GM21619 (cell line): ENCODE measurements around the gene FHAD1.
"Not testable (repeated sequence)": the region's sequence is repeated elsewhere in the genome, so short reads cannot be mapped to it uniquely, and the experiment has no call there.

Experiments
- ATAC-seq: cut with Tn5 transposase; IDR thresholded peaks from one replicate; pipeline ENCODE4 v1.9.1; 2021; ENCODE audit not compliant: unreplicated experiment

Gene FHAD1

DNA sequence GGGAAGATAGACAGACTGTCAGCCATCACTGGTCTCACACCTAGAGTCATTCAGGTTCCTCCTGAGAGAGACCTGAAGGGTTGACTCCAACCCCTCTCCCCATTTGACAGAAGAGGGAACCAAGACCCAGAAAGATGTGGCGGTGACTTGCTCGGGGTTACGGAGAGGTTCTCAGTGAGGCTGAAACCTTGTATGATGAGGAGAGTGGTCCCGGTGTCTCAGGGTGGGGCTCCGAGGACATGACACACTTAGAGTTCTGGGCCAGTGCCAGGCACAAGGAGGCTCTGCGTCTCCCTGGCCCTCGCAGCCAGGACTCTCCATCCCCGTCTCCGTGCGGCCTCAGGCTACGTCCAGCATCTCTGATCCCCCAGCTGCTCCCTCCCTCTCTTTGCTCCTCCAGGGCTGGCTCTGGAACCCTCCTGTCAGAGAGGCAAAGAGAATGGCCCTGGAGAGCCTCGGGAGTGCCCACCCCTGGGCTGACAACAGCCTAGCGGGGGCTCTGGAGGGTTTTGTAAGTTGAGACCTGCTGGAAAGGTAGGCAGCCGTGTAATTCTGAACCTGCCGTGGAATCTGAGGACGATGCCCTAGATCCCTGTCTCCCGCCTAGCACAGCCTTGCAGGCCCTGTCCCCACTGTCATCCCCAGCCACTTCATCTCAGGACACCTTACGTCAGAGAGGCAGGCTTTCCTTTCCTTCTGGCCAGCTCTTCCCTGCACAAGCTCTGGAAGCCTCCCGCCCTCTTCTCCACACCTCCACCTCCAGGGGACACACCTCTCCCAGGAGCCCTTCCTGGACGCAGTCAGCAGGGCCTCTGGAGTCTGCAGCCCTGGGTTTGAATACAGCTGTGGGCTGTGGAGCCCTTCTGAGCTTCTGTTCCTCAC lies 166.8 kb downstream of the FHAD1 start:
- no peak for ATAC-seq

DNA sequence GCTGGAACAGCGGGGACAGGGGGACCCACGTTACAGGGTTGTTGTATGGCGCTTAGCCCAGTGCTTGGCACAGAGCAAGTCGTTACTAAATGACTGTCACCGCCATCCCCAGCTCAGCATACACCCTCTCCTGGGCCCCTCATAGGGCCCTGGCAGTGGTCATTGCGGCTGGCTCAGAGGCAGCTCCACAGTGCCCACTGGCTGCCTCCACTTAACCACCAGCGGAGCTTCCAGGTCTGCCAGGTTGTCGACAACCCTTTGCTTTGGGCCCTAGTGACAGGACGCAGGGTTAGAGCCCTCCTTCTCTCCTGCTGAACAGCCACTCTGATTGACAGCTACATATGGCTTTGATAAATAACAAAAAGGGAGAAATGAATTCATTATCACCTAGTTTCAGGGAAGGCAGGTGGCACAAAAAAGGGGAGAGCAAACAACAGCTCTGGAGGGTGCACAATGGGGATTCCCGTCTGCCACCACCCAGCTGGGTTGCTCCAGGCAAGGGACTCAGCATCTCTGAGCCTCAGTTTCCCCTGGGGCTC lies 167.5 kb downstream of the FHAD1 start:
- no peak for ATAC-seq

DNA sequence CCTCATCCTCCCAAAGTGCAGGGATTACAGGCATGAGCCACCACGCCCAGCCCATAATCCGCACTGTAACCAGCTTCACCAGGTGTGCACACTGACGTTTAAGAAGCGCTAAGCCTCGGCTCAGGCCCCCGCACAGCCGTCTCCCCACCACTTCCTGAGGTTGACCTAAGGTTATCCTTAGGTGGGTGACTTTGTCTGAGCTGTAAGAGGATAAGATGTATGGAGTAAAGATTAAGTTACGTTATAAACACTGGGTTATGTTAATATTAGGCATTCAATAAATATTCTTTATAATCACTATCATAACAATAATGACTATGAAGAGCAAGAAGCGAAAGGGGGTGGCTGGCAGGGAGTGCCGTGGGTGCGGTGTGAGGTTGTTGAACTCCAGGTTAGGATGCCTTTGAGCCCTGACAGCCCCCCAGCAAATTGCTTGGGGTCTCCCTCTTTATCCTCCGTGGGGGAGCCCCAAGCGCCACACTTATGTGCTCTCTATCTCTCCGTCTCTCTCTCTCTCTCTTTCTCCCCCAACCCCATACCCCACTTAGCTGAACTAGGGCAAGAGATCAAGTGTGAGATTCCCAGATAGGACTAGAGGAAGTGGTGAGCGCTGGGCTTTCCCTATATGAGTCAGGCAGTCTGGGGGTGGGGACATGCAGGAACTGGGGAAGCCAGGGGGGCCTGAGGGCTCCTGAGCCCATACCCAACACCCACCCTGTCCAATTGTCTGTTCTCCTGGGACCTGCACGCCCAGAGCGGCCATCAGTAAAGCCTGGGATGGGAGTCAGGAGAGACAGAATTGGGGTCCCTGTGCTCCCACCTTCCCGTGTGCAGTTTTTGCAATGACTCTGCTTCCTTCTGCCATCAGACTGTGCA lies 170.3 kb downstream of the FHAD1 start:
- peak; percentile 42 for ATAC-seq

DNA sequence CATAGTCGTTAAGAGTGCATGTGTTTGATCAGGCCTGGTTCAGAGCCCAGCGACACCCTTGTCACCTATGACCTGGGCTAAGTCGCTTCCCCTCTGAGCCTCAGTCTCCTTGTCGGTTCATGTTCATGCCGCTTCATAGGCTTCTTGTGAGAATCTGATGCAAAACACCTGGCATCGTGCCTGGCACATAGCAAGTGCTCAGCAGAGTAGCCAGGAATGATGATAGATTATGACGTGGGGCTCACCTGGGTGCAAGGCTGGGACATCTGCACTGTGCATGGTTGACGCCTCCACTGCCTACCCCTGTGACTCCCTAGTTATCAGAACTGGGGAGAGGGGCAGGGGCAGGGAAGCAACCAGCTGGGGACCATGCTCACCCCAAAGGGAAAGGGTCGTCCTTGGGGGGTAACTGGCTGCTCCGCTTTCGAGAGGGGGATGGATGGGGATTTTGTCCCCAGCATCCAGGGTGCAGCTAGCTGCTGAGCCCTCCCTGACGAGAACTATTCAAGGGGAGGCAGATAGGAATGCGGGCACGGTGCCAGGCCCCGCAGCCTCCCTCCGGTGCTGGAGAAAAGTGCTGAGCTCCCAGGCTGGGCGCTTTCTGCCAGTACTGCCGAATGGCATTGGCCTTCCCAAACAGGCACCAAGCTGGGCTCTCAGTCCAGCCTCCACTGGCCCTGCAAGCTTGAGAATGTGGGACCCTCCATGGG lies 171.9 kb downstream of the FHAD1 start:
- ATAC-seq = no peak

DNA sequence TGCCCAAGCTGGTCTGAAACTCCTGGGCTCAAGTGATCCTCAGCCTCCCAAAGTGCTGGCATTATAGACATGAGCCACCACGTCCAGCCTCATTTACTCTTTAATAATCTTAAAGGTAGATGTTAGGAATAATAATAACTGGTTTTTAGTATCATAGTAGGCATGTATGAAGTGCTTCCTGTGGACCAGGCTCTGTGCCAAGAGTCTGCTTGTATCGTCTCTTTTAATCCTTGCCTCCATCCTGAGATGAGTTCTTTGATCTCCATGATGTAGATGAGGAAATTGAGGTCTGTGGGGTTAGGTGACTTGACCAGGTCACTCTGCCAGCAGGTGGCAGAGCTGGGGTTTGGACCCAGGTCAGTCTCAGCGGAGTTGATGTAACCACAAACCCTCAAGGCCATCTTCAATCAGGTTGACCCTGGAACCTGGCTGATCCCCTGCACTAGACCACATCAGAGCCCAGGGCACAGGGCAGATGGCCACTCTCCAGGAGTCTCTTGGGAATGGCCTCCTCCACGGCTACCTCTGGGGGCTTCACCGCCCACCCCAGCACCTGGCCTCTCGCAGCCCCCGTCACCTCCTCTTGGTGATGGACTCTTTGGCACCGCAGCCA lies 173.9 kb downstream of the FHAD1 start:
- ATAC-seq = no peak

DNA sequence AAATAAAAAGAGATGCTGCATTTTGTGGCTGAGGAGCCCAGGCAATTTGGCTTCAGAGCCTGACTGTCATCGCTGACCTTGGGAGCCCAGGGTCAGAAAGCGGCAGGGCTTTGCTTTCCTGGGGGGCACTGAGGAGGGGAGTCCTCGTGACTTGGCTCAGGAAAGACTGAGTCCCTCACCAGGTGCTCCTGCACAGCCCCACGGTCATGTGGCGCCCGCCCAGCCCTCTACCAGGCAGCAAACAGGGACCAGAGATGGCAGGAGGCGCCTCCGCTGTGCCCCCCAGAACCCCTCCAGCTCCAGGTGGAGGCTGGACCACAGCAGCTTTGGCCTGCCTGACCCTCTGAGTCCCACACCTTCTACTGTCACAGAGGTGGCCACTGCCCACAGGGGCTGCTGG lies 175.8 kb downstream of the FHAD1 start:
- no peak for ATAC-seq

DNA sequence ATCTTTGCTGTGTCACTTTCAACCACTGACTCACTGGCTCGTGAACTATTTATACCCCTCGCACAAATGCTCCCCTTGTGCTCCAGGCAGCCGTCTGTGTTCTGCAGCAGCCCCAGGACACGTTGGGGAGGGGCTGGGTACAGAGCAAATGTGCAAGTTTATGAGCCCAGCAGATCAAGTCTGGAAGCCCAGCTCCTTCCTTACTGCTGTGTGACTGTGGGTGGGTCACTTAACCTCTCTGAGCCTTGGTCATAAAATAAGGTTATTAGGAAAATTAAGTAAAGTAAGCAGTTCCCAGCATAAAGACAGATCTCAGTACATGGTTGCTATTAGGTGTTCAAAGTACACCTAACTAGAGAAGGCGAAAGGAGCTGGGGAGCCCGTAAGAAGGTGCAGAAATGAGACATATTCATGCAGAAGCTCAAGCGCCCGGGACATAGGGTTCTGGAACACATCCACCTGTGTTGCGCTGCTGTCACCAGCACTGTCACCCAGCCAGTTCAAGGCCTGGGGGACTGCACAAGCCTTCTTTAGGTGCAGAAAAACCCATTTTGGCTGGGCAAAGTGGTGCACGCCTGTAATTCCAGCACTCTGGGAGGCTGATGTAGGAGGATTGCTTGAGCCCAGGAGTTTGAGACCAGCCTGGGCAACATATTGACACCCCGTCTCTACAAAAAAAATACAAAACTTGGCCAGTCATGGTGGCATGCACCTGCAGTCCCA lies 176.5 kb downstream of the FHAD1 start:
- ATAC-seq = no peak

DNA sequence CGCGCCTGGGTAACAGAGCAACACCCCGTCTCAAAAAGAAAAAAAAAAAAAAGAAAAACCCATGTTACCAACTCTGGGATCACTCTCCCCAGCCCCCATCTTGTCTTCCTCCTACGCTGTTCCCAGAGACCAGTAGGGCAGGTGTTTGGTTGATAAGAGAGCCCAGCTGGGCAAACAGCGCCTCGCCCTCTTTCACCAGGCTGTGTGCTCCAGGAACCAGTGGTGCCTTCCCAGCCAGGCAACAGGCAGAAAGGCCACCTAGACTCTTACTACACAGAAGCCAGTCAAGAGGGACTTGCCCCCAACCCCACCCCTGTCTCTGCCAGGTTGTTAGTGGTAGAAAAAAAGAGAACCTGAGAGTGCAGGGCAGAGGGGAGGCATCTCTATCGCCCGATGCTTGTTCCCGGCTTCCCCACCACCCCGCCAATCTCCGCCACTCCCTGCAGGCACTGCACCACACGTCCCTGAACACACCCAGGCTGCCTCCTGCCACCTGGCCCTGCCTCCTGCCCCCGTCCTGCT lies 177.2 kb downstream of the FHAD1 start:
- no peak for ATAC-seq

DNA sequence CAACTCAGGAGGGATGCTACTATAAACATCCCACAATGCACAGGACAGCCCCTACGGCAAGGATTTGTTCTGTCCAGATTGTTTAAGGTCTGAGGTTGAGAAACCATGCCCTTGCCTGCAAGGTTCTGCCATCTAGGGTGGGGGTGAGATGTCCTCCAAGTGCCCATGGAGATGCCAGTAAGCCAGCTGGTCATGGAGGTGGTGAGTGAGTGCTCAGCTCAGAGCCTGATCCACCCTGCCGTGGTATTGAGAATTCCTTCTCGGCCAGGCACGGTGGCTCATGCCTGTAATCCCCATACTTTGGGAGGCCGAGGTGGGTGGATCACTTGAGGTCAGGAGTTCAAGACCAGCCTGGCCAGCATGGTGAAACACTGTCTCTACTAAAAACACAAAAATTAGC lies 178.0 kb downstream of the FHAD1 start:
- no peak for ATAC-seq

DNA sequence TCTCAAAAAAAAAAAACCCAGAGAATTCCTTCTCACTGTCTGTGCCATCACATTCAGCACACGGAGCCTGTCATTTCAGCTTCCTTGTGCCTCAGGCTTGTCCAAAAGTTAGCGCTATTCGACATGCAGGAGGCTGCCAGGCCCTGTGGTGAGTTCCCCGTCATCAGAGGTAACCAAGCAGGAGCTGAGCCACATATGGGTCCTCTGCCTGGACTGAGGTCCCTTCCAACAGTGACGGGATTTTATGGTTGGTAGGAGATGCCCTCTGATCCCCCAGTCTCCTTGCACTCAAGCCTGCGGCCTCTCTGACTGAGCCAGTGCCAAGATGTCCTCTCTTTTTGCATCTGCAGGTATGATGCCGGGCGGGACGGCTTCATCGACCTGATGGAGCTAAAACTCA lies 178.5 kb downstream of the FHAD1 start:
- no peak for ATAC-seq

DNA sequence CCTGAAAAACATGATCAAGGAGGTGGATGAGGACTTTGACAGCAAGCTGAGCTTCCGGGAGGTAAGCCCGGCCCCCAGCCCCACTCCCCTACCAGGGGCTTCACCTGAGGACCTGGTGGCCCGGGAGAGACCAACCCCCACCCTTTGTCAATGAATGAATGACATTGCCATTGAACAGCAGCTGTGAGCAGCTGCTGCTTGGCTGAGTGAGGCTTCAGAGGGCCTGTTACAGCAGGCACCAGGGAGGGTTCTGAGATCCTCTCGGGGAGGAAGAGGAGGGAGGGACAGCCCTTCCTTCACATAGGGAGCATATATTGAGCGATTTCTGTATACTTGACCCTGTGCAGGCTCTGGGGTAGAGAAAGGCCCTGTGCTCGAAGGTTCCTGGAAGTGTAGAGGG lies 178.9 kb downstream of the FHAD1 start:
- ATAC-seq = no peak

DNA sequence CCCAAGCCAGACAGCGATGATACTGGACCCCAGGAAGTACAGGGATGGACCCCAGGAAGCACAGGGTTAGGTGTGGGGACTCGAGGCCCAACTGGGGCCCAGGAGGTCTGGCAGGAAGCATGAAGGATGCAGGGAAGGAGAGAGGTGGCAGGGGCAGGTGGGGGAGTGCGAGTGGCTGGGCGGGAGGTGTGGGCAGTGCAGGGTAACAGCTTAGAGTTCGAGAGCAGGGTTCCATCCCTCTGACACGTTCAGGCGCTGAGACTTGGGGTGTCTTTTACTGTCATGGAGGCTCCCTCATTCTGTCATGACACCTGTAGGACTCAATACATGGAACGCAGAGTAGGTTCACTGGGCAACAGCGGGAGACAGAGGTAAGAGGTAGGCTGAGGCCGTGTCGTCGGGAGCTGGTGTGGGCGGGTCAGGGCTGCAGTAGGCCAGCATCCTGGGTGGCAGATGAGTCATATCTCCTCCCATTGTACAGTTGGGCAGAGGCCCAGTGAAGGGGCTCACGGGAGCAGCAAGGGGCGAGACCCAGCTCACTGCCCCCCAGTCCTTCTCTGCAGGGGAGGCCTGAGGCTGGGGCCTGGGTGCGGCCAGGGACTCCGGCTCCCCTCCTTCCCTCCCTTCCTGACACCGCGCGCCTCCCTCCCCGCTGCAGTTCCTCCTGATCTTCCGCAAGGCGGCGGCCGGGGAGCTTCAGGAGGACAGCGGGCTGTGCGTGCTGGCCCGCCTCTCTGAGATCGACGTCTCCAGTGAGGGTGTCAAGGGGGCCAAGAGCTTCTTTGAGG lies 179.7 kb downstream of the FHAD1 start:
- ATAC-seq = no peak

DNA sequence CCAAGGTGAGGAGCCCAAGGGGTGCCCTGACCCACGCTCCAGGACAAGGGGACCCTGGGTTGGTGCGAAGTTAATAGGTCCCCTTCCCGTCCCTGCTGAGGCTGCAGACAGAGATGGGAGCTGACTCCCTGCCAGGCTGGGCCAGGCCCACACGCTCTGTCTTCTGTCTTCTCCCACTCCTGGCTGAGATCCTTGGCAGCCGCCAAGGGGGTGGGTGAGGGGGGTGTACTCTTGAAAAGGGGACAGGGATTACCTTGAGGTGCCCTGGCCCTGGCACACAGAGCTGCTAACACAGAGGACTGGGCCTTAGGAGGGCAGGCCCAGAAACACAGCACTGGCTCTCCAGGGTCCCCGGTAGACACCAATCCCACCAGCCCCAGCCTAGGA lies 180.2 kb downstream of the FHAD1 start:
- ATAC-seq = no peak

DNA sequence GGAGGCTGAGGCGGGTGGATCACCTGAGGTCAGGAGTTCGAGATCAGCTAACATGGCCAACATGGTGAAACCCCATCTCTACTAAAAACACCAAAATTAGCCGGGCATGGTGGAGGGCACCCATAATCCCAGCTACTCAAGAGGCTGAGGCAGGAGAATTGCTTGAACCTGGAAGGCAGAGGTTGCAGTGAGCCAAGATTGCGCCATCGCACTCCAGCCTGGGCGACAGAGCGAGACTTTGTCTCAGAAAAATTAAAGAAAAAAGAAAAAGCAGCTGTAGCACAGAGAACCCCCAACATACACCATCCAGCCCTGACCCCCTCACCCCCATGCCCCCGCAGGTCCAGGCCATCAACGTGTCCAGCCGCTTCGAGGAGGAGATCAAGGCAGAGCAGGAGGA lies 181.2 kb downstream of the FHAD1 start:
- ATAC-seq = not testable (repeated sequence)

DNA sequence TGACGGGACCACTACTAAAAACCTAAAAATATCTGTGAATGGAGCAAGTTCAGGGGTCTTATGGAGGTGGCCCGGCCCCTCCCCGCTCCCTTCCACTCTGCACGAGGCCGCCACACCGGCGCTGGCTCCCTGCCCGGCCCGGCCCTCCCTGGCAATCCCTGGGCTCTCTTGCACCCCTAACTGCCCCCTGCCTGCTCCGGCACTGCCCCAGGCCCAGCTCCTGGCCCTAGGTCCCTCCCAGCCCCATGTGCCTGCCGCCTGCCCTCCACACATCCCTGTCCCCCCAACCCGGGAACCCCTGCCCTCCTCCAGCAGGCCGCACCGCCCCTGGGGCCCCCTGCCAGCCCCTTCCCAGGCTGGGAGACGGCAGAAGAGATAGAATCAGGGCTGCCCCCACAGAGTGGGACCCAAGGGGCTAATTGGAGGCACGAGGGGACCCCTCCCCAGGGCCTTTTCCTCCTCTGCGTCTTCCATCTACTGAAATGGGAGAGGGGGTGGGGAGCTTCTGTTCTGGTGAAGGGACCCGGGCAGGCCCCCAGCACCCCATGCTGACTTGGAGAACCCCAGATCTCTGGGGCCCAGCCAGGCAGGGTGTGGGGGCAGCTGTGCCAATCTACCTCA lies 181.9 kb downstream of the FHAD1 start:
- no peak for ATAC-seq

DNA sequence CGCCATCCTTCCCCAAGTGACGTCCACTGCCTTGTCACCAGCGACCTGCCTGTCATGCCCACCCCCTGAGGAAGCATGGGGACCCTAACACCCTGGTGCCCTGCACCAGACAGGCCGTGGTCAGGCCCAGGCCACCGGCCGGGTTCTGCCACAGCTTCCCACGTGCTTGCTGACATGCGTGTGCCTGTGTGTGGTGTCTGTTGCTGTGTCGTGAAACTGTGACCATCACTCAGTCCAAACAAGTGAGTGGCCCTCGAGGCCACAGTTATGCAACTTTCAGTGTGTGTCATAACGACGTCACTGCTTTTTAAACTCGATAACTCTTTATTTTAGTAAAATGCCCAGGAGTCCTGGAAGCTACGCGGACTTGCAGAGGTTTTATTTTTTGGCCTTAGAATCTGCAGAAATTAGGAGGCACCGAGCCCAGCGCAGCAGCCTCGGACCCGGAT lies 182.7 kb downstream of the FHAD1 start:
- ATAC-seq = no peak

DNA sequence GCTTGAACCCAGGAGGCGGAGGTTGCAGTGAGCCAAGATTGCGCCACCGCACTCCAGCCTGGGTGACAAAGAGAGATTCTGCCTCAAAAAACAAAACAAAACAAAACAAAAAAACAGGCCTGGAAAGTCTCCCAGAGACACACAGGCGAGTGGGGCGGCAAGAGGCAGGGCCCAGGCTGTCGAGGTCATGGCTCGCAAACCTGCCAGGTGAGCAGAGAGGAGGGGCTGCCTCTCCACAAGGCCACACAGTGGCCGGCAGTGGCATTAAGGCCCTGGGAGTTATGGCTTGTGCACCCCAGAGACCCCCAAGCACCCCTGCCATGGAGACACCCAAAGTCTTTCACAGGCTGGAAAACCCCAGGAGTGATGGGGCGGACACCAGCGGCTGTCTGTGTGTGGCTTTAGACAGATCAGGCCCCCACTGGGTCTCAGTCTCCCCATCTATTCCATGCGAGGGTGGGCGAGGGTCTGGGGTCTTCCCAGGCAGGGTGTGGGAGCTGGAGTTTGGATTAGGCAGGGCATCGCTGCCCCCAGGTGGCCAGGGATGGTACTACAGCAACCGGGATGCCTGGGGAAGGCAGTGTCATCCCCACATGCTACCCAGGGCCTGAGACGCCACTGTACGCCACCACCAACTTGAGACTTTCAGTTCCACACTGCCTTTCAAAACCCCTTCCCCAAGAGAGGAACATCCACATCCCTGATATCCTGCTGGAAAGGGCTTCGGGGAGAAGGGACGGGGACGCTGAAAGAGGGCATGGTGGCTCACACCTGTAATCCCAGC lies 184.0 kb downstream of the FHAD1 start:
- ATAC-seq = no peak

DNA sequence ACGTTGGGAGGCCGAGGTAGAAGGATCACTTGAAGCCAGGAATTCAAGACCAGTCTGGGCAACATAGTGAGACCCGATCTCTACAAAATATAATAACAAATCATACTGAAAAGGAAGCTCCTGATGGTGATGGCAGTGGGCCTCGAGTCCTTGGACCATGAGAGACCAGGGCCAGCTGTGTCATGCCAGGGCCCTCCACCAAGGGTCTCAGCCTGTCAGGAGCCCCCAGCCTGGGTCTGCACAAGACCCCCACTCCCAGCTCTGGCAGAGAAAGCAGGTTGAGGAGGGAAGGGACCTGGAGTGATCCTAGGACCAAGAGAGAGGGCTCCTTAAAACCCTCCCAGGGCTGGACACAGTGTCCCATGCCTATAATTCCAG lies 184.5 kb downstream of the FHAD1 start:
- ATAC-seq = no peak
